SK-N-SH treated with all-trans-retinoic acid at 6 μM for 48 hours (cell line): ENCODE data around the gene MARVELD2.
"Not testable (repeated sequence)": the region's sequence is repeated elsewhere in the genome, so short reads cannot be mapped to it uniquely, and the experiment has no call there.

ENCODE experiments used
- ATAC-seq: fragments of 200-7000 bp; cut with Tn5 transposase; 3 replicates; pipeline ENCODE4 v1.9.1; 2020; ENCODE audit warnings: mild to moderate bottlenecking, moderate library complexity
- ARNTL ChIP-seq: fragments of 450-650 bp; formaldehyde crosslinking; IDR thresholded peaks from 2 replicates; pipeline ENCODE4 v1.5.0; 2020; ENCODE audit warnings: low read depth, mild to moderate bottlenecking, moderate library complexity, borderline replicate concordance
- BACH2 ChIP-seq: fragments of 250-450 bp; sonication (Bioruptor Pico); IDR thresholded peaks from 2 replicates; pipeline ENCODE4 v1.9.0; 2021; ENCODE audit warnings: mild to moderate bottlenecking, borderline replicate concordance
- CREB5 ChIP-seq: fragments of 250-450 bp; sonication (Bioruptor Pico); IDR thresholded peaks from 2 replicates; pipeline ENCODE4 v1.5.1; 2020; ENCODE audit warnings: low read depth, mild to moderate bottlenecking, moderate library complexity
- CSDC2 ChIP-seq: fragments of 250-450 bp; sonication (Bioruptor Pico); IDR thresholded peaks from 2 replicates; pipeline ENCODE4 v1.5.0; 2020; ENCODE audit warnings: mild to moderate bottlenecking, moderate library complexity
- ESRRG ChIP-seq: fragments of 250-450 bp; sonication (Bioruptor Pico); IDR thresholded peaks from 2 replicates; pipeline ENCODE4 v1.6.1; 2021; ENCODE audit warnings: mild to moderate bottlenecking
- GLIS3 ChIP-seq: fragments of 250-450 bp; sonication (Bioruptor Pico); IDR thresholded peaks from 2 replicates; pipeline ENCODE4 v1.5.0; 2020; ENCODE audit warnings: mild to moderate bottlenecking, moderate library complexity
- ISL1 ChIP-seq: fragments of 250-450 bp; sonication (Bioruptor Pico); IDR thresholded peaks from 2 replicates; pipeline ENCODE4 v2.1.2; 2022; ENCODE audit warnings: mild to moderate bottlenecking, moderate library complexity
- PPARA ChIP-seq: fragments of 250-450 bp; sonication (Bioruptor Pico); IDR thresholded peaks from 2 replicates; pipeline ENCODE4 v1.5.0; 2020; ENCODE audit warnings: mild to moderate bottlenecking, borderline replicate concordance
- RARB ChIP-seq: fragments of 250-450 bp; sonication (Bioruptor Pico); IDR thresholded peaks from 2 replicates; pipeline ENCODE4 v1.8.0; 2021; ENCODE audit warnings: mild to moderate bottlenecking, moderate library complexity
- SNAI2 ChIP-seq: fragments of 250-450 bp; sonication (Bioruptor Pico); IDR thresholded peaks from 2 replicates; pipeline ENCODE4 v1.5.0; 2020; ENCODE audit warnings: mild to moderate bottlenecking, moderate library complexity
- TCF4 ChIP-seq: fragments of 250-450 bp; sonication (Bioruptor Pico); IDR thresholded peaks from 2 replicates; pipeline ENCODE4 v1.8.0; 2021; ENCODE audit warnings: mild to moderate bottlenecking, moderate library complexity, borderline replicate concordance
- TOX ChIP-seq: fragments of 250-450 bp; sonication (Bioruptor Pico); IDR thresholded peaks from 2 replicates; pipeline ENCODE4 v1.8.0; 2021; ENCODE audit warnings: mild to moderate bottlenecking, moderate library complexity, borderline replicate concordance
- ZC3H10 ChIP-seq: fragments of 250-450 bp; sonication (Bioruptor Pico); IDR thresholded peaks from 2 replicates; pipeline ENCODE4 v1.5.1; 2021; ENCODE audit warnings: mild to moderate bottlenecking, moderate library complexity
- ZFP30 ChIP-seq: fragments of 450-650 bp; formaldehyde crosslinking; IDR thresholded peaks from 2 replicates; pipeline ENCODE4 v1.5.0; 2022; ENCODE audit warnings: mild to moderate bottlenecking, moderate library complexity
- ZNF565 ChIP-seq: fragments of 450-650 bp; formaldehyde crosslinking; conservative IDR thresholded peaks from 2 replicates; pipeline ENCODE4 v1.5.0; 2020; ENCODE audit warnings: low read depth, mild to moderate bottlenecking, moderate library complexity
- ZNF70 ChIP-seq: fragments of 450-650 bp; formaldehyde crosslinking; IDR thresholded peaks from 2 replicates; pipeline ENCODE4 v1.5.0; 2020; ENCODE audit warnings: mild to moderate bottlenecking, moderate library complexity
- ZNF8 ChIP-seq: fragments of 450-650 bp; formaldehyde crosslinking; IDR thresholded peaks from 2 replicates; pipeline ENCODE4 v1.5.0; 2020; ENCODE audit warnings: mild to moderate bottlenecking, moderate library complexity
- TF ChIP-seq, protein P1 (sequence below): fragments of 250-450 bp; sonication (Bioruptor Pico); IDR thresholded peaks from 2 replicates; pipeline ENCODE4 v1.8.0; 2020; ENCODE audit warnings: mild to moderate bottlenecking, moderate library complexity, borderline replicate concordance
- TF ChIP-seq, protein P2 (sequence below): fragments of 250-450 bp; sonication (Bioruptor Pico); IDR thresholded peaks from 2 replicates; pipeline ENCODE4 v1.5.1; 2021; ENCODE audit warnings: mild to moderate bottlenecking, moderate library complexity

MARVELD2 gene

DNA sequence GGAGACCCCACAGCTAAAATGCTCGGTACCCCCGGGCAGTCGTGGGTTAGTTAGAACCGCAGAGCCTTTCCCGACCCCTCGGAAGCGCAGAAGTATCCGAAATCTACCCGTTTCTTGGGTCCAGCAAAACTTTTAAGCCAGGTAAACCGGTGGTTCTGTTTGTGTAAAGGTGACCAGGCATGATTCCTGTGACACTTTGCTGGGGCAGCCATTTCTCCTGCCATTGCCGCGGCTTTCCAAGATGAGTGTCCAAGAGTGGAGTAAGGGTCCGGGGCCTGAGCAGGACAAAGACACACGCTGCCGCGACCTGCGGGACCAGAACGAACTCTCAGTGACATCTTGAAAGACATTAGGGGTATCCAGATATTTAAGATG lies 655 bp downstream of the MARVELD2 start:
- no peak for ATAC-seq
- TF ChIP-seq ZFP30 (CRISPR knock-in tag) (no peak), ARNTL (CRISPR knock-in tag) (no peak)

GRCh38 chr5:69416180-69416579 lies 1.3 kb downstream of the MARVELD2 start:
- no peak for TF ChIP-seq ZNF565 (CRISPR knock-in tag)
- no peak for TF ChIP-seq PPARA (CRISPR knock-in tag)
- TF ChIP-seq TCF4 (CRISPR knock-in tag): no peak
- no peak for TF ChIP-seq ZFP30 (CRISPR knock-in tag)
- ATAC-seq: no peak

DNA sequence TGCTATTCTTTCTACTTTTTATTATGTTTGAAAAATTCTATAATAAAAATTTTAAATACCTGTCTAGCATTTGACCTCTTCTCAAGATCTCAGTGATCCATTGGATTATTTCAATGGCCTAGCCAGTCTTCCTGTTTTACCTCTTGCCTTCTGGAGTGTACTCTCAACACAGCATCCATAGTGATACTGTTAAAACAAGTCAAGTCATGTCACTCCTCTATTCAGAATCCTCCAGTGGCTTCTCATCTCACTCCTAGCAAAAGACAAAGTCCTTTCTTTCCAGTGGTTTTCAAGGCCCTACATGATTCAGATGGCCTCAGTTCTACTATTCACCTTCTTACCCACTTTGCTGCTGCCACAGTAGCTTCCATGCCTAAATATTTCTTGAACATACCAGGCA lies 1.8 kb downstream of the MARVELD2 start:
- no peak for ATAC-seq
- TF ChIP-seq SNAI2 (CRISPR knock-in tag) (no peak), ISL1 (CRISPR knock-in tag) (no peak), ARNTL (CRISPR knock-in tag) (no peak), CREB5 (no peak)
- TF ChIP-seq, all 23 proteins: peak for 0

GRCh38 chr5:69418554-69418953 lies 3.6 kb downstream of the MARVELD2 start:
- no peak for ATAC-seq
- TF ChIP-seq TCF4 (CRISPR knock-in tag): no peak
- TF ChIP-seq ZNF70 (CRISPR knock-in tag): no peak
- TF ChIP-seq BACH2 (CRISPR knock-in tag): no peak
- TF ChIP-seq CREB5: no peak
- no peak for TF ChIP-seq ZNF8
- no peak for TF ChIP-seq SNAI2 (CRISPR knock-in tag)
- TF ChIP-seq CSDC2 (CRISPR knock-in tag): no peak
- no peak for TF ChIP-seq ZNF565 (CRISPR knock-in tag)
- TF ChIP-seq TOX (CRISPR knock-in tag): no peak
- no peak for TF ChIP-seq ISL1 (CRISPR knock-in tag)
- no peak for TF ChIP-seq ESRRG
- TF ChIP-seq, protein P1, sequence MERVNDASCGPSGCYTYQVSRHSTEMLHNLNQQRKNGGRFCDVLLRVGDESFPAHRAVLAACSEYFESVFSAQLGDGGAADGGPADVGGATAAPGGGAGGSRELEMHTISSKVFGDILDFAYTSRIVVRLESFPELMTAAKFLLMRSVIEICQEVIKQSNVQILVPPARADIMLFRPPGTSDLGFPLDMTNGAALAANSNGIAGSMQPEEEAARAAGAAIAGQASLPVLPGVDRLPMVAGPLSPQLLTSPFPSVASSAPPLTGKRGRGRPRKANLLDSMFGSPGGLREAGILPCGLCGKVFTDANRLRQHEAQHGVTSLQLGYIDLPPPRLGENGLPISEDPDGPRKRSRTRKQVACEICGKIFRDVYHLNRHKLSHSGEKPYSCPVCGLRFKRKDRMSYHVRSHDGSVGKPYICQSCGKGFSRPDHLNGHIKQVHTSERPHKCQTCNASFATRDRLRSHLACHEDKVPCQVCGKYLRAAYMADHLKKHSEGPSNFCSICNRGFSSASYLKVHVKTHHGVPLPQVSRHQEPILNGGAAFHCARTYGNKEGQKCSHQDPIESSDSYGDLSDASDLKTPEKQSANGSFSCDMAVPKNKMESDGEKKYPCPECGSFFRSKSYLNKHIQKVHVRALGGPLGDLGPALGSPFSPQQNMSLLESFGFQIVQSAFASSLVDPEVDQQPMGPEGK (CRISPR knock-in tag): no peak
- TF ChIP-seq ARNTL (CRISPR knock-in tag): no peak
- TF ChIP-seq RARB (CRISPR knock-in tag): no peak
- TF ChIP-seq ZC3H10: no peak
- TF ChIP-seq PPARA (CRISPR knock-in tag): no peak
- TF ChIP-seq, all 23 proteins: peak for 0

DNA sequence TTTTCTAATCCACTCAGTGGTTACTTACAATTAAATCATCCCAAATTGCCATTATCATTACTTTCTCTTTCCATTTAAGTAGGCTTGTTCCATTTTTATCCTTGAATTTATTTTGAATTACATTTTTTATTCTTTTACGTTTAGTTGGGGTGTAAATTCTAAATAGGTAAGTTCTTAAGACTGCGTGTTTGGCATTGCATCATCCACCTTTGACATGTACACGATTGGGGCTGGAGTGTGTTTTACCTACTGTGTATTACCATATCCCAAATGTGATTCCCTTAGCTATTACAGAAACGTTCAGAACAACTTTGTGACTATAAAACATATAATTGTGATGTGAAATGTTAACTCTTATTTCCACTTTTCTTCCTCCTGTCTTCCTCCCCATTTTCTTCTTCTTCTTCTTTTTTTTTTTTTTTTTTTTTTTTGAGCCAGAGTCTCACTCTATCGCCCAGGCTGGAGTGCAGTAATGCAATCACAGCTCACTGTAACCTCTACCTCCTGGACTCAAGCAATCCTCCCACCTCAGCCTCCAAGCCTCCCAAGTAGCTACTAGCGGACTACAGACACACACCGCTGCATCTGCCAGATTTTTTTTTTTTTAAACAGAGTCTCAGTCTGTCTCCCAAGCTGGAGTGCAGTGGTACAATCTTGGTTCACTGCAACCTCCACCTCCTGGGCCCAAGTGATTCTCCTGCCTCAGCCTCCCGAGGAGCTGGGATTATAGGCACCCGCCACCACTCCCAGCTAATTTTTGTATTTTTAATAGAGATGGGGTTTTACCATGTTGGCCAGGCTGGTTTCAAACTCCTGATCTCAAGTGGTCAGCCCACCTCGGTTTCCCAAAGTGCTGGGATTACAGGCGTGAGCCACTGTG lies 16.7 kb downstream of the MARVELD2 start:
- no peak for ATAC-seq
- no peak for TF ChIP-seq GLIS3

DNA sequence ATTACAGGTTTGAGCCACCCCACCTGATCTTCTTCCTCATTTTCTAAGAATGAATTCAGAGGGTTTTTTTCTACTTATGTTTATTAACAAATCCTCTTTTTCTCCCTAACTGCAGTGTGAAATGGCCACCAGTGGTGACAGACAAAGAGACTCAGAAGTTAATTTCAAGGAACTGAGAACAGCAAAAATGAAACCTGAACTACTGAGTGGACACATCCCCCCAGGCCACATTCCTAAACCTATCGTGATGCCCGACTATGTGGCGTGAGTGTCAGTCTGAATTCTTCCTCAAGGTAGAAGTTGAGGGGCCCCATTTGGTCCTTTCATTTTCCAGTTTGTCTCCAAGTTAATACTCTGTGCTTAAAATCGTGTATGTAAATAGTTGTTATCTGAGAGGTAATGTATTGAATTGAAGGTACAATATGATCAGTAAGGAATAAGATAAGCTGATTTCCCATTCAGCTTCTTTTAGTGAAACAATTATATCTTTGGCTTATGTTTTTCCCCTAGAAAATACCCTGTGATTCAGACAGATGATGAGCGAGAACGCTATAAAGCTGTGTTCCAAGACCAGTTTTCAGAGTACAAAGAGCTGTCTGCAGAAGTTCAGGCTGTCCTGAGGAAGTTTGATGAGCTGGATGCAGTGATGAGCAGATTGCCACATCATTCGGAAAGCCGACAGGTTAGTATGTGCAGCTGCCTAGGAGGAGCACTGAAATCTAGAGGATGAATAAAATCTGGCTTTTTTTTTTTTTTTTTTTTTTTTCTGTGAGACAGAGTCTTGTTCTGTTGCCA lies 17.7 kb downstream of the MARVELD2 start:
- ATAC-seq: no peak
- TF ChIP-seq, protein P2, sequence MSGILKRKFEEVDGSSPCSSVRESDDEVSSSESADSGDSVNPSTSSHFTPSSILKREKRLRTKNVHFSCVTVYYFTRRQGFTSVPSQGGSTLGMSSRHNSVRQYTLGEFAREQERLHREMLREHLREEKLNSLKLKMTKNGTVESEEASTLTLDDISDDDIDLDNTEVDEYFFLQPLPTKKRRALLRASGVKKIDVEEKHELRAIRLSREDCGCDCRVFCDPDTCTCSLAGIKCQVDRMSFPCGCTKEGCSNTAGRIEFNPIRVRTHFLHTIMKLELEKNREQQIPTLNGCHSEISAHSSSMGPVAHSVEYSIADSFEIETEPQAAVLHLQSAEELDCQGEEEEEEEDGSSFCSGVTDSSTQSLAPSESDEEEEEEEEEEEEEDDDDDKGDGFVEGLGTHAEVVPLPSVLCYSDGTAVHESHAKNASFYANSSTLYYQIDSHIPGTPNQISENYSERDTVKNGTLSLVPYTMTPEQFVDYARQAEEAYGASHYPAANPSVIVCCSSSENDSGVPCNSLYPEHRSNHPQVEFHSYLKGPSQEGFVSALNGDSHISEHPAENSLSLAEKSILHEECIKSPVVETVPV: no peak

DNA sequence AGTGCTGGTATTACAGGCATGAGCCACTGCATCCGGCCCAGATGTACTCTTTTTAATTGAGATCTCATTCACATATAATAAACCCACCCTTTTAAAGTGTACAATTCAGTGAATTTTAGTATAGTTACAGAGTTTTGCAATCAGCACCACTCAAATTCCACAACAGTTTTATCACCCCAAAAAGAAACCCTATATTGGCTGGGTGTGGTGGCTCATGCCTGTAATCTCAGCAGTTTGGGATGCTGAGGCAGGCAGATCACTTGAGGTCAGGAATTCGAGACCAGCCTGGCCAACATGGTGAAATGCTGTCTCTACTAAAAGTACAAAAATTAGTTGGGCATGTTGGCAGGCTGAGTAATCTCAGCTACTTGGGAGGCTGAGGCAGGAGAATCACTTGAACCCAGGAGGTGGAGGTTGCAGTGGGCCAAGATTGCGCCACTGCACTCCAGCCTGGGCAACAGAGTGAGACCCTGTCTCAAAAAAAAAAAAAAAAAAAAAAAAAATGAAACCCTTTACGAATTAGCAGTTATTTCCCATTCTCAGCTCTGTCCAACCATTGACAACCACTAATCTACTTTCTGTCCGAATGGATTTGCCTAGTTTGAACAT lies 20.5 kb downstream of the MARVELD2 start:
- ATAC-seq: not testable (repeated sequence)
